ENCODE measurements around the gene BCL11A. TPM values are rescaled to one million over a fixed set of nuclear protein-coding genes. Genes with fewer than 3 reads are reported as not detected.

Gene BCL11A
- total and polyA plus RNA-seq, 7 donors: 3.6 to 39.6 (median 16.3) TPM

GRCh38 chr2:60453301-60453700, 100.2 kb downstream of the BCL11A start:
- no peak for TF ChIP-seq POLR2A (IDR thresholded peaks at IDR 0.05)
- TF ChIP-seq POLR2AphosphoS5 (IDR thresholded peaks at IDR 0.05): no peak
- no peak for TF ChIP-seq EP300 (IDR thresholded peaks at IDR 0.05)
- TF ChIP-seq CTCF (IDR thresholded peaks at IDR 0.05): no peak
- H3K9me3 ChIP-seq: no peaks in the 10 kb centered on the region
- peaks cover 0 to 3% (median 0%) of the 10 kb centered on the region in 4 donors for H3K4me1 ChIP-seq
- H3K27ac ChIP-seq: peak overlapping the region in 2 of 4 donors; percentile 1 to 35
- peaks cover 0 to 5% (median 0%) of the 10 kb centered on the region in 4 donors for H3K36me3 ChIP-seq
- H3K27me3 ChIP-seq: no peaks in the 10 kb centered on the region
- H3K4me3 ChIP-seq: no peak overlapping the region
- 88 to 90% methylated on average over 16 of the region's 16 CpGs for WGBS, 2 donors
- intact Hi-C loops (cut with DNase I): no loop called here
- DNase-seq: no peak

- intact Hi-C loops (cut with DNase I): no loop called here
- no peak for DNase-seq
- H3K27me3 ChIP-seq: no peaks in the 10 kb centered on the region
- TF ChIP-seq EP300 (IDR thresholded peaks at IDR 0.05): no peak
- TF ChIP-seq POLR2A (IDR thresholded peaks at IDR 0.05): no peak
- TF ChIP-seq POLR2AphosphoS5 (IDR thresholded peaks at IDR 0.05): no peak
- TF ChIP-seq CTCF (IDR thresholded peaks at IDR 0.05): no peak
- peaks cover 0 to 3% (median 0%) of the 10 kb centered on the region in 4 donors for H3K4me1 ChIP-seq
- peaks cover 0 to 5% (median 0%) of the 10 kb centered on the region in 4 donors for H3K36me3 ChIP-seq
- no peak overlapping the region for H3K4me3 ChIP-seq
- H3K27ac ChIP-seq: no peak overlapping the region
- 57 to 66% methylated on average over 1 of the region's 1 CpG for WGBS, 2 donors
- no peaks in the 10 kb centered on the region for H3K9me3 ChIP-seq
These were observed 103.0 kb downstream of the BCL11A start for GRCh38 chr2:60450488-60450887.

DNA sequence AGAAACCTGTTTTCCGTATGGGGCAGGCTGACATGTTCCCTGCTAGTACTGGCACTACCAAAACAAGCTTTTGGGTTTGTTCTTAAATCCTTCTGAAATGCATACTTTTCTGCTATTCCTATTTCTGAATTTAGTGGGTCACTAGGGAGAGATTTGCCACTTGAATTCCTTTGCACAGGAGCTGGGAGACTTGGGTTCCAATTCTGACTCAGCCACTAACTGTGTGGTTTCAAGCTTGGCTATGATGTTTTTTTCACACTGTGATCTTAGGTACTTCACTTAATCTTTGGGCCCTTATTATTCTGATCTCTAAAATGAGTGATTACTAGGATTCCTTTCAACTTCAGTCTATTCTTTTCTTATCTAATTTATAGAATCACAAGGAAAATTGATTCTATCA, 105.5 kb downstream of the BCL11A start:
- no peaks in the 10 kb centered on the region for H3K9me3 ChIP-seq
- intact Hi-C loops (cut with DNase I): no loop called here
- H3K4me3 ChIP-seq: no peak overlapping the region
- no peaks in the 10 kb centered on the region for H3K27me3 ChIP-seq
- no peaks in the 10 kb centered on the region for H3K4me1 ChIP-seq
- TF ChIP-seq EP300 (IDR thresholded peaks at IDR 0.05) (no peak), CTCF (IDR thresholded peaks at IDR 0.05) (no peak), POLR2A (IDR thresholded peaks at IDR 0.05) (no peak), POLR2AphosphoS5 (IDR thresholded peaks at IDR 0.05) (no peak)
- no peak for DNase-seq
- peaks cover 0 to 5% (median 0%) of the 10 kb centered on the region in 4 donors for H3K36me3 ChIP-seq
- WGBS, 2 donors: 97 to 98% methylated on average over 1 of the region's 1 CpG
- no peak overlapping the region for H3K27ac ChIP-seq

- TF ChIP-seq CTCF (IDR thresholded peaks at IDR 0.05): no peak
- no peak for TF ChIP-seq POLR2AphosphoS5 (IDR thresholded peaks at IDR 0.05)
- no peak for TF ChIP-seq POLR2A (IDR thresholded peaks at IDR 0.05)
- no peak for TF ChIP-seq EP300 (IDR thresholded peaks at IDR 0.05)
- Histone ChIP-seq H3K27me3 (no peaks in the 10 kb centered on the region), H3K4me3 (no peak overlapping the region)
These were observed 106.8 kb downstream of the BCL11A start for GRCh38 chr2:60446413-60447267.

More at GRCh38 chr2:60446413-60447267, 106.8 kb downstream of the BCL11A start:
- Histone ChIP-seq H3K4me1 (no peaks in the 10 kb centered on the region), H3K9me3 (no peaks in the 10 kb centered on the region), H3K27ac (no peak overlapping the region), H3K36me3 (no peaks in the 10 kb centered on the region)
- intact Hi-C loops (cut with DNase I): no loop called here
- 82 to 92% methylated on average over 8 of the region's 8 CpGs for WGBS, 2 donors
- no peak for DNase-seq
